Smooth muscle cell of the umbilical artery (primary cell): Measurements from ENCODE around the gene HLA-DMB. TPM values are rescaled to one million over a fixed set of nuclear protein-coding genes. Genes with fewer than 3 reads are reported as not detected.

ENCODE experiments used
- total RNA-seq: library from RNA; depleted of rRNA; stranded (reverse); fragments of >200 nt; gene quantifications from 2 replicates; pipeline ENCODE4 v1.2.3, GENCODE V29; 2014

The HLA-DMB gene
- total RNA-seq: not detected in 2 replicates

DNA sequence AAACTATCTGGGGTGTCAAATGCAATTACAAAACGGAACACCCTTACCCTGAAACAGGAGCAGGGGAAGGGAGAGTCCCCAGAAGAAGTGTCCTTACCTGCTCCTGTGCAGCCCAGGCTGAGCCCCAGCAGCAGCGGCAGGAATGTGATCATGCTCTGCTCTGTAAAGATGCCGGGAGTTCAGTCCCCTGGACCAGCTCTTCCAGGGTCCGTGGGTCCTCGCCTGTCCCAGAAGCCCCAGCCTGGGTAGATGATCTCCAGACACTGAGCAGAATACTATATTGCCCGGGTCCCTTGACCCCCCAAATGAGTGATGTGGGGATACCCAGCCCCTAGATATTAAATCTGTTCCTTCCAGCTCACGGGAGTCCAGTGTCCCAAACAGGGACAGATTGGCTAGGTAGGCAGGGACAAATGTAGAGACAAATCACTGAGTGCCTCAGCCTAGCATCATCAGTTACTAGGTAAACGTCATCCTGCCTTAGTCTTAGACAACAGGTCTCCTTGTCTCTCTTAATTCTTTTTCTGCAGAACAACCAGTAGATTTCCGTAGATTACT is at the start of gene HLA-DMB:
HLA-DMB (minus strand) TSS at position 373 of the 558 bp plus-strand sequence; CDS start at position 152, 221 bp downstream.

DNA sequence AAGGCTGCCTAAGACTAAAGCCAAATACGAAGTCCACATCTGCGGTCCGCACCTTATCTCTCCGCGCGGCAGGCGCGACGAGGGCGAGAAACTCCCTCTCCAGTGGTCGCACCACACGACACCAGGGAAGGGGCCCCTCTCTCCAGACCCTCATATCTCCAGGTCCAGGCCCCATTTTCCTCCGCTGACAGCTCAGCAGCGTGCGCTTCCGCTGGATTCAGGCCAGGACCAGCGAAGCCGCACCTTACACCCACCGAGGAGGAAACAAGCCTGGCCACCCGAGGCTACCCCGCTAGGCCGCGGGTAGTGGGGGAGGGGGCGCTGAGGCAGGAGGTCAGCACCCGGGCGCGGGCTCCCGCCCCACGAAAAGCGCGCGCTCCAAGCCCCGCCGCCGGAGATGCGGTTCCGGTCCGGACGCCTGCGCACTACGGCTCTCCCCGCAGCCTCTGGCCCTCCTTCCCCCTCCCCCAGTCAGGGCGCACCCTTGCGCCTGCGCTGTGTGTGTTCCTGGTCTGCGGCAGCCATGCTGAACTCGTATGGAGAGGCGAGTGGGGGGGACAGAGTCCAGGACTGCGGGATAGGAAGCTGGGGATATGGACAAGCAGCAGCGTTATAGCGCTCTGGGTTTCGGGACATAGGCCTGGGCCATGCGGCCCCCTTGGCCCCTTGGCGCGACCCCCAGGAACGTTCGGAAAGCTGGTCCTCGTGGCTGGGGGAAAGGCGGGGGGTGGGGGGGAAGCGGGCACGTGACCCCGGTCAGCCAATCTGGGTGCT is 27.5 kb upstream of the HLA-DMB start, which contains the start of gene BRD2:
BRD2 (plus strand) TSS at position 502 of the 774 bp plus-strand sequence. CDS start 4,305 bp downstream, outside the sequence.

GRCh38 chr6:32952817-32953739 is 12.2 kb upstream of the HLA-DMB start, which contains the start of gene HLA-DMA:
HLA-DMA (minus strand) TSS chr6:32953097; CDS start chr6:32953036, 61 bp downstream.

Other genes starting within 250 kb of the HLA-DMB start
- gene HLA-DQA2, start 199.6 kb downstream of the HLA-DMB start, total RNA-seq: not detected in 2 replicates
- gene HLA-DQB2, start 177.5 kb downstream of the HLA-DMB start, total RNA-seq: not detected in 2 replicates
- 0.18 TPM in 1 of 2 replicates, not detected in the other for gene HLA-DOB, start 124.0 kb downstream of the HLA-DMB start, total RNA-seq
- gene TAP2, start 102.3 kb downstream of the HLA-DMB start, total RNA-seq: 8.3 and 11.4 TPM in 2 replicates
- 29.8 and 31.2 TPM in 2 replicates for gene PSMB8, start 97.0 kb downstream of the HLA-DMB start, total RNA-seq
- 54.9 and 66.3 TPM in 2 replicates for gene TAP1, start 87.3 kb downstream of the HLA-DMB start, total RNA-seq
- gene PSMB9, start 86.8 kb downstream of the HLA-DMB start, total RNA-seq: 11.6 and 12.9 TPM in 2 replicates
- 0.78 and 2.1 TPM in 2 replicates for gene HLA-DMA, start 12.1 kb upstream of the HLA-DMB start, total RNA-seq
- gene BRD2, start 27.6 kb upstream of the HLA-DMB start, total RNA-seq: 79.3 and 102 TPM in 2 replicates
- gene HLA-DOA, start 68.6 kb upstream of the HLA-DMB start, total RNA-seq: not detected in 2 replicates
- 0.30 TPM in 1 of 2 replicates, not detected in the other for gene HLA-DPA1, start 132.6 kb upstream of the HLA-DMB start, total RNA-seq
- 2.4 TPM in 1 of 2 replicates, not detected in the other for gene HLA-DPB1, start 135.0 kb upstream of the HLA-DMB start, total RNA-seq